Smooth muscle cell (in vitro differentiated cells): ENCODE results near the gene ANKZF1. TPM values are rescaled to one million over a fixed set of nuclear protein-coding genes. Genes with fewer than 3 reads are reported as not detected.
A peak's percentile ranks its signal among the peaks of the same experiment; 100 is the strongest.

Source experiments
- DNase-seq: peaks from one replicate; lab custom pipeline; 2025; ENCODE audit not compliant: unreplicated experiment; lab: John Stamatoyannopoulos, UW
- H2AFZ ChIP-seq: fragments of 200-600 bp; sonication (generic); 2 replicates; pipeline ENCODE4 v1.6.0; 2016; ENCODE audit warnings: antibody characterized with exemption, low read depth, mild to moderate bottlenecking
- H3F3A ChIP-seq: fragments of 200-600 bp; sonication (generic); 2 replicates; pipeline ENCODE4 v1.6.0; 2017; ENCODE audit warnings: antibody characterized with exemption, low read depth
- H3K27ac ChIP-seq: fragments of 200-600 bp; sonication (generic); 2 replicates; pipeline ENCODE4 v1.5.1; 2016; ENCODE audit warnings: low read depth, mild to moderate bottlenecking
- H3K27me3 ChIP-seq: fragments of 200-600 bp; sonication (generic); 2 replicates; pipeline ENCODE4 v1.6.1; 2016; ENCODE audit warnings: low read depth, mild to moderate bottlenecking
- H3K36me3 ChIP-seq: fragments of 200-600 bp; sonication (generic); 2 replicates; pipeline ENCODE4 v1.5.1; 2016; ENCODE audit warnings: low read depth
- H3K4me1 ChIP-seq: fragments of 200-600 bp; sonication (generic); 2 replicates; pipeline ENCODE4 v1.5.1; 2016; ENCODE audit warnings: low read depth
- H3K4me2 ChIP-seq: fragments of 200-600 bp; sonication (generic); 2 replicates; pipeline ENCODE4 v1.6.0; 2016; ENCODE audit warnings: mild to moderate bottlenecking
- H3K4me3 ChIP-seq: fragments of 200-600 bp; sonication (generic); 2 replicates; pipeline ENCODE4 v1.5.1; 2016; ENCODE audit warnings: mild to moderate bottlenecking
- H3K79me2 ChIP-seq: fragments of 200-600 bp; sonication (generic); 2 replicates; pipeline ENCODE4 v1.6.0; 2016; ENCODE audit warnings: low read depth, mild to moderate bottlenecking
- H3K9ac ChIP-seq: fragments of 200-600 bp; sonication (generic); 2 replicates; pipeline ENCODE4 v1.6.0; 2016; ENCODE audit warnings: low read depth
- H3K9me3 ChIP-seq: fragments of 200-600 bp; sonication (generic); replicated peaks from 2 replicates; pipeline ENCODE4 v1.5.1; 2016; ENCODE audit warnings: low read depth
- H4K20me1 ChIP-seq: fragments of 200-600 bp; sonication (generic); 2 replicates; pipeline ENCODE4 v1.6.0; 2016; ENCODE audit warnings: low read depth
- WGBS: methylation state at CpG from one replicate; pipeline ENCODE4 v1.1.7; 2016; ENCODE audit warnings: low lambda C conversion rate; 5-methylcytosine and 5-hydroxymethylcytosine counted together
- polyA plus RNA-seq: library from polyadenylated mRNA; unstranded; fragments of >200 nt; fragmentation: Nextera tagmentation; extraction: Ambion mirVana; gene quantifications from 2 replicates; pipeline ENCODE4 v1.2.1, GENCODE V29; 2016
- total RNA-seq: library from RNA; depleted of rRNA; stranded (reverse); fragments of >200 nt; gene quantifications from 2 replicates; pipeline ENCODE4 v1.2.3, GENCODE V29; 2014
- TF ChIP-seq, protein P1 (sequence below): fragments of 200-600 bp; sonication (generic); IDR thresholded peaks from 2 replicates; pipeline ENCODE4 v1.5.1; 2017; ENCODE audit warnings: borderline replicate concordance, mild to moderate bottlenecking, antibody characterized with exemption; ENCODE audit not compliant: insufficient read depth, poor library complexity, severe bottlenecking

Gene ANKZF1
- total and polyA plus RNA-seq, 2 experiments from 2014 or later = 31.7 to 52.6 TPM

DNA sequence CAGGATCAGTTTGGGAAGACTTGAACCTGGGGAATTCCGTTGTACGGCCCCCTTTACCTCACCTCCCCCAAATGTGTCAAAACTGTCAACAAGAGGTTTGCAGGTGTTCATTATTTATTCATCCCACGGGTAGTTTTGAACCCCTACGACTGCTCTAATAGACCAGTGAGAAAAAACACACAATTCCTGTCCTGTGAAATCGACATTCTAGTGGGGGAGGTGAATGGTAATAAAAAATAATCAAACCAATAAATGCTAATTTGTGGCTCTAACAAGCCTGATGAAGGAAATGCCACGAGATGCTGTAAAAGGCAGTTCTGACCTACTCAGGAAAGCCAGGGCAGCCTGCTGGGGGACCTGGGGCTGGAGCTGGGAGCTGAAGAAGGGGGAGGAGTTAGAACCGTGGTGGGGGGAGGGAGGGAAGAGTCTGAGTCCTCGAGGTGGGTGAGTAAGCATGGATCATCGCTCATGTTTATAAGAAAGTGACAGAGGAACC is 49.1 kb downstream of the ANKZF1 start:
- no peaks in the 10 kb centered on the region for H3K27me3 ChIP-seq
- peak overlapping the region; percentile 79 for H3K9ac ChIP-seq
- H3K4me1 ChIP-seq = peaks cover 18% of the 10 kb centered on the region
- no peaks in the 10 kb centered on the region for H3K36me3 ChIP-seq
- peak overlapping the region; percentile 99 for H3K27ac ChIP-seq
- H3K9me3 ChIP-seq = no peaks in the 10 kb centered on the region
- no peaks in the 10 kb centered on the region for H4K20me1 ChIP-seq
- H3K4me3 ChIP-seq = peak overlapping the region; percentile 66
- DNase-seq = no peak
- peak overlapping the region; percentile 78 for H3K4me2 ChIP-seq
- no peaks in the 10 kb centered on the region for H3K79me2 ChIP-seq
- 16% methylated on average over 8 of the region's 9 CpGs for WGBS
- TF ChIP-seq, protein P1, sequence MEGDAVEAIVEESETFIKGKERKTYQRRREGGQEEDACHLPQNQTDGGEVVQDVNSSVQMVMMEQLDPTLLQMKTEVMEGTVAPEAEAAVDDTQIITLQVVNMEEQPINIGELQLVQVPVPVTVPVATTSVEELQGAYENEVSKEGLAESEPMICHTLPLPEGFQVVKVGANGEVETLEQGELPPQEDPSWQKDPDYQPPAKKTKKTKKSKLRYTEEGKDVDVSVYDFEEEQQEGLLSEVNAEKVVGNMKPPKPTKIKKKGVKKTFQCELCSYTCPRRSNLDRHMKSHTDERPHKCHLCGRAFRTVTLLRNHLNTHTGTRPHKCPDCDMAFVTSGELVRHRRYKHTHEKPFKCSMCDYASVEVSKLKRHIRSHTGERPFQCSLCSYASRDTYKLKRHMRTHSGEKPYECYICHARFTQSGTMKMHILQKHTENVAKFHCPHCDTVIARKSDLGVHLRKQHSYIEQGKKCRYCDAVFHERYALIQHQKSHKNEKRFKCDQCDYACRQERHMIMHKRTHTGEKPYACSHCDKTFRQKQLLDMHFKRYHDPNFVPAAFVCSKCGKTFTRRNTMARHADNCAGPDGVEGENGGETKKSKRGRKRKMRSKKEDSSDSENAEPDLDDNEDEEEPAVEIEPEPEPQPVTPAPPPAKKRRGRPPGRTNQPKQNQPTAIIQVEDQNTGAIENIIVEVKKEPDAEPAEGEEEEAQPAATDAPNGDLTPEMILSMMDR = no peak
- H3F3A ChIP-seq = peaks cover 16% of the 10 kb centered on the region
- no peak overlapping the region for H2AFZ ChIP-seq

DNA sequence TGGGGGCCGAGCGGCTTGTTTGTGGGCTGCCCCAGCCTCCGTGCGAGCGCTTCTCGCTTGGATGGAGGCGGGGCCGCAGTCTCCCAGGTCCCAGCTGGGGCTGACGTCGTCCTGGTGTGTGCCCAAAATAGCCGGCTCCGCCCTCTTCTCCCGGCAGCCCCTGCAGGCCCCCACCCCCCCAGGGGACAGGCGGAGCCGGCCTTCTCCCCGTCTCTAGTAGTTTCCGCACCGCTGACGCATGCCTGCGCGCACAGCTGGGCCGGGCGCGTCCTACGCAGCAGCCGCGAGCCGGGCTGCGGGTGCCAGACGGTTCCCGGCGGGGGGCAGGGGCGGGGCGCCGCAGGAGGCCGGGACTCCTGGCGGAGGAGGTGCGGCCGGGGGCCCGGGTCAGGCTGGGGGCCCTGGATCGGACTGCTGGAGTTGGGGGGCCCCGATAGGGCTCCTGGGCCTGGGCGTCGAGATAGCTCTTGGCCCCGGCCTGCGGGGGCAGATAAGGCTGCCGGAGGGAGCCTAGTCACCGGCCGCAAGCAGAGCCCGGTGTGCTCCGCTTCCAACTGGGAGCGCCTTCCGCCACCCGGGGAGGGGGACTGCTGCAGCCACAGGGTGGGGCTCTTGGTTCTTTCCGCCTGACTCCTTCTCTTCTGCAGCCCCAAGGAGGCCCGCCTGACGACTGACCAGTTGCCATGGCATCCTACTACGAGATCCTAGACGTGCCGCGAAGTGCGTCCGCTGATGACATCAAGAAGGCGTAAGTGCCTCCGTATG is 49.7 kb downstream of the ANKZF1 start, which contains the start of gene DNAJB2:
DNAJB2 (plus strand) TSS at position 216 of the 765 bp plus-strand sequence; CDS start at position 684, 468 bp downstream.
- no peaks in the 10 kb centered on the region for H3K27me3 ChIP-seq
- peak within 1 kb of the TSS; percentile 99 for H3K27ac ChIP-seq
- peak within 1 kb of the TSS; percentile 66 for H3K4me3 ChIP-seq
- H3K79me2 ChIP-seq = no peaks in the 10 kb centered on the region
- no peaks in the 10 kb centered on the region for H3K36me3 ChIP-seq
- H3F3A ChIP-seq = peaks cover 13% of the 10 kb centered on the region
- no peaks in the 10 kb centered on the region for H3K9me3 ChIP-seq
- no peak within 1 kb of the TSS for H2AFZ ChIP-seq
- H4K20me1 ChIP-seq = no peaks in the 10 kb centered on the region
- DNase-seq = peak; percentile 95
- H3K4me1 ChIP-seq = peaks cover 18% of the 10 kb centered on the region
- H3K4me2 ChIP-seq = peak within 1 kb of the TSS; percentile 85
- 2% methylated on average over 30 of the region's 65 CpGs for WGBS
- TF ChIP-seq, protein P1 = peak; percentile 9
- peak within 1 kb of the TSS; percentile 97 for H3K9ac ChIP-seq

DNA sequence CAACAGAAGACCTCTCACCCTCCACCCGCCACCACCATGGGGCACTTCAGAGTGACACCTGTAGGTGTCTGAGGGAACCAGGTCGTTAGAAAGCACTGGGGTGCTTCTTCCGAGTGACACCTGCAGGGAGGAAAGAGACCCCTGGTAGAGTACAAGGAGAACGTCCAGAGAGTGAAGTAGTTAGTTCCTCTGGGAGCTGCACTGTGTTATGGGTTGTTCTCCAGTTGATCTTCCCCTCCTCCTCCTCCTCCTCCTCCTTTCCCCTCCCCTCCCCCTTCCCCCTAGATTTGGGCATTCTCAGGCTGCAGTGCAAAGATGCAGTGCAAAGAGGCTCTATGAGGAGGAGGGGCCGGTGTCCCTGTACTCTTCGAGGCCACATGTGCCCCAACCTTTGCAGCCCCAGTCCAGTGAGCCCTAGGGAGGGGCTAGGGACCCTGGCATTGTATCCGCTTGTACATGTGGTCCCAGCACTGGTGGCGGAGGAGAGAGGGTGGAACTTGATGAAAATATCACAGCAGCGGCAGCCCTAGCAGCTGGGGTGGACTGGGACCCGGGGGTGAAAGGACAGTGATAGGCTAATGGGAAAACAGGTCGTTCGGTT is 50.4 kb downstream of the ANKZF1 start:
- TF ChIP-seq, protein P1 = no peak
- no peak for DNase-seq
- Histone ChIP-seq H3K36me3 (no peaks in the 10 kb centered on the region), H3K27ac (peak overlapping the region; percentile 99), H3K79me2 (no peaks in the 10 kb centered on the region), H3K9ac (peak overlapping the region; percentile 97), H3K9me3 (no peaks in the 10 kb centered on the region), H4K20me1 (no peaks in the 10 kb centered on the region), H3K4me2 (peak overlapping the region; percentile 85), H3K4me1 (peaks cover 15% of the 10 kb centered on the region), H2AFZ (no peak overlapping the region), H3F3A (peaks cover 12% of the 10 kb centered on the region), H3K4me3 (peak overlapping the region; percentile 66), H3K27me3 (no peaks in the 10 kb centered on the region)
- 52% methylated on average over 12 of the region's 12 CpGs for WGBS
